Spinal cord (tissue), 10 donors: Measurements from ENCODE around the gene AATK. TPM values are rescaled to one million over a fixed set of nuclear protein-coding genes. Genes with fewer than 3 reads are reported as not detected.

Experiments used
- DNase-seq, 6 donors: peaks; one replicate each; pipeline versions ENCODE4 v3.0.0 to v3.0.0-alpha.2; 2013 to 2015; ENCODE audit warnings: low spot score in 6 of 6, low read depth in 4 of 6
- H3K27ac ChIP-seq: one replicate; pipeline ENCODE4 v1.5.1; 2013; ENCODE audit warnings: low read depth, low read length, control low read depth
- H3K27me3 ChIP-seq: one replicate; pipeline ENCODE4 v1.6.1; 2013; ENCODE audit warnings: low read length; ENCODE audit not compliant: control insufficient read depth, insufficient read depth
- H3K36me3 ChIP-seq: one replicate; pipeline ENCODE4 v1.6.1; 2013; ENCODE audit warnings: low read length; ENCODE audit not compliant: control insufficient read depth, insufficient read depth
- H3K4me1 ChIP-seq: one replicate; pipeline ENCODE4 v1.6.1; 2013; ENCODE audit warnings: low read length; ENCODE audit not compliant: control insufficient read depth, insufficient read depth
- H3K4me3 ChIP-seq: one replicate; pipeline ENCODE4 v1.5.1; 2013; ENCODE audit warnings: low read depth, low read length, control low read depth
- H3K9me3 ChIP-seq: one replicate; pipeline ENCODE4 v1.6.1; 2013; ENCODE audit warnings: low read length; ENCODE audit not compliant: control insufficient read depth, insufficient read depth
- WGBS: methylation state at CpG from one replicate; pipeline ENCODE4 v1.1.5; 2013; ENCODE audit warnings: missing lambda C conversion rate; ENCODE audit not compliant: insufficient coverage; 5-methylcytosine and 5-hydroxymethylcytosine counted together
- polyA plus RNA-seq, 2 donors: library from polyadenylated mRNA; unstranded; fragments of 120-200 nt; gene quantifications; one replicate each; pipeline ENCODE4 v1.2.1, GENCODE V29; 2013; ENCODE audit not compliant: insufficient read length in 2 of 2
- total RNA-seq, 2 donors: library from RNA; depleted of rRNA in 1 of 2; stranded (reverse); fragments of 120-200 nt in 1 of 2; fragments of >200 nt in 1 of 2; gene quantifications; one replicate each; pipeline versions ENCODE4 v1.2.3 to v1.2.4, GENCODE V29; 2013 to 2014
- donor health status: healthy.

AATK gene
- total and polyA plus RNA-seq, 4 donors: 41.9 to 149 (median 111) TPM

DNA sequence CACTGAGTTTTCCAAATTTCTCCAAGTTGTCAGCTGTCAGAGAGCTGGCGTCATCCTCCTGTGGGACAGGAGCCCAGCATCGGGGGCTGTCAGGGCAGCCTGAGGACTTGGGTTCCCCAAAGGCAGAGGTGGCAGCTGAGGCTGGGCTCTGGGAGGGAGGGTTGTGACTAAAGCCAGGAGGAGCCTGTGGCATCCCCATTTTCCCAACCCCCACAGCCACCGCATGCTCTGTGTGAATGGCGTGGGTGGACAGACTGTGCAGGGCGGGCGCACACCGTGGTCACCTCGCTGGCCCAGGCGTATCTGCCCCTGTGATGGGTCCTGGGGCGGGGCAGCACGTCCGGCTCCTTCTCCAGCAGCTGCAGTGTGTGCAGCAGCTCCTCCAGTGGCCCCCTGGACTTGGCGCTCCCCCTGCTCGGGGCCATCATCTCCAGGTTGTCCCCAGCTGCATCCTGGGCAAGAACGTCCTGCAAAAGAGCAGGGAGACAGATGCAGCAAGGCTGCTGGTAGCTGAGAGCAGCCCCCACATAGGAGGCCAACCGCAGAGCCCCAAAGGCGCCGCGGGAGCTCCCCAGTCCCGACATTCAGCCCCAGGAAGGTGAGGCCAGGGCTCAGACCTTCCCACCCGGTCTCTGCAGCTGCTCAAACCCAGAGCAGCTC, 31.9 kb upstream of the AATK start:
- no peak for DNase-seq
- 97% methylated on average over 19 of the region's 21 CpGs for WGBS

DNA sequence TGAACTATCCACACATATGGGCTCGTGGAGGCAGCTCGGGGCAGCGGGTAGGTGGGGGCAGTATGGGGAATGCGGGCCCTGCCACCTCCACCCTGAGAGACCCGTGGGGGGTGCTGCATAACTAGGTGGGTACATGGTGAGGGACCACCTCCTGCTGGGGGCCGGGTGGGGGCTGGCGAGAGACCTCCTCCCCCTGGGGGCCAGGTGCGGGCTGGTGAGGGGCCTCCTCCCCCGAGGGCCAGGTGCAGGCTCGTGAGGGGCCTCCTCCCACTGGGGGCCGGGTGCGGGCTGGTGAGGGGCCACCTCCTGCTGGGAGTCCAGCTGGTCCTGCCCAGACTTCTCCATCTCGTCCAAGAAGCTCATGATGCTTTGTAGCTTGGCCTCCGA, 31.4 kb upstream of the AATK start:
- H3K27me3 ChIP-seq: no peaks in the 10 kb centered on the region
- peaks cover 99% of the 10 kb centered on the region for H3K36me3 ChIP-seq

More for the DNA sequence above, 31.9 kb upstream of the AATK start:
- Histone ChIP-seq H3K4me3 (no peak overlapping the region), H3K4me1 (peaks cover 9% of the 10 kb centered on the region), H3K36me3 (peaks cover 99% of the 10 kb centered on the region), H3K9me3 (no peaks in the 10 kb centered on the region), H3K27ac (no peak overlapping the region), H3K27me3 (no peaks in the 10 kb centered on the region)

DNA sequence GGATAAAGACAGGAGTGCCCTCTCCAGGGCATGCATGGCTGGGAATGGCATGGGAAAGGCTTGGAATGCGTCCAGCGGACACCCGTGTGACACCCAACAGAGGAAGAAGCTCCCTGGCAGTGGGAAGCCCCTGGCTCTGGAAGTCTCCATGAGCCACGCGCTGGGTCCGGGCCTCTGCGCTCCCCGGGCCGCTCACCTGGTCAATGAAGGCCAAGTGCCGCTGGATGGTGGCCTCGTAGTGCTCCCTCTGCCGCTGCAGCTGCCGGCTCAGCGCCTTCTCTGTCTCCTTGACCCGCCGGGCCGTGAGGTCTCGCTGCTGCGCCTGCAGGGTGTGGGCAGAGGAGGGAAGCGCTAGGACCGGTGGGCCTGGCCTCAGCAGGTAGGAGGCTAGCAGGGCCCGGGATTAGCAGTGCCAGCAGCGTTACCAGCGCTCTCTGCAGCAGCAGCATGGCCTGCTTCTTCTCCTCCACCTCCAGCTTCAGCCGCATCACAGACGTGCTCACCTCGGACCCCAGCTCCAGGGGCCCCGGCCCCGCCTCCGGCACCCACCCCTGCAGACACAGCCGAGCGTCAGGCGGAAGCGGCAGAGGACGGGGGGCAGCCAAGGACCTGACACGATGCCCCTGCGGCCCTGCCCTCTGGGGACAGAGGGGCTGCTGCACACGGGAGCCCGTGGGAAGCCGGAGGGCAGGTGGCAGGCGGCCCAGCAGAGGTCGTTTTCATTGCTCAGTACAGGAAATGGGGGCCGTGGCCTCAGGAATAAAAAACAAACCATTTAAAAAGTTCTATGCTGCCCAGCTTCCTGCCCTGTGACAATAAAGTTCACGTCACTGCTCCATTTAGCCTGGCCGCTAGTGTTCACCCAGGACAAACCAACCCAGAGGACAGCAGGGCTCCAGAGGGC, 30.7 kb upstream of the AATK start:
- Histone ChIP-seq H3K9me3 (no peaks in the 10 kb centered on the region), H3K4me1 (peaks cover 9% of the 10 kb centered on the region), H3K27me3 (no peaks in the 10 kb centered on the region), H3K4me3 (no peak overlapping the region), H3K27ac (no peak overlapping the region), H3K36me3 (peaks cover 100% of the 10 kb centered on the region)
- no peak for DNase-seq
- 90% methylated on average over 45 of the region's 45 CpGs for WGBS

More for the DNA sequence above, 31.4 kb upstream of the AATK start:
- H3K27ac ChIP-seq: no peak overlapping the region
- H3K9me3 ChIP-seq: no peaks in the 10 kb centered on the region
- DNase-seq: no peak
- no peak overlapping the region for H3K4me3 ChIP-seq
- peaks cover 9% of the 10 kb centered on the region for H3K4me1 ChIP-seq
- WGBS: 84% methylated on average over 9 of the region's 14 CpGs

DNA sequence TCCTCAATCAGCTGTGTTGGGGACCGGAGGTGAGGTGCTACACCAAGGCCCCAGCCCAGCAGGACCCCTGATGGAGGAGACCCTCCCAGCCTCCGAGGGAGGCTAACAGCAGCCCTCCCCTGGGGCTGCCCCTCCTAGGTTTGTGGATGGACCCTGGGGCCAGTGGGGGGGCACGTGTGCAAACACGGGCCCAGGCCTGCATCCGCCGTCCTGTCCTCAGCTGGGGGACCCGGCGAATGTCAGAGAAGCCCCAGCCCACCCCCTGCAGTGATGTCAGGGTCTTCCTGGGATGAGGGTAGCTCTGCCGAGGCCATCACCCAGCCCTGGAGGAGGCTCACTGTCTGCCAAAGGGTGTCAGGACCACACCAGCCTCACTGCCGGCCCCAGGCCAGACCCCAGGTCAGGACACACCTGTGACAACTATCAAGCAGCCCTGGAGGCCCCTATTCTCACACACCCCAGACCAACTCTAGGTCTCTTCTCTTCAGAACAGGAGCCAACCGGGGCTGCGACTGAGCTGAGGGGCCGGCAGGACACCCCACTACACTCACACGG, 30.0 kb upstream of the AATK start:
- DNase-seq: no peak
- WGBS: 94% methylated on average over 14 of the region's 14 CpGs
- no peaks in the 10 kb centered on the region for H3K9me3 ChIP-seq
- H3K27me3 ChIP-seq: no peaks in the 10 kb centered on the region
- H3K4me3 ChIP-seq: no peak overlapping the region
- H3K27ac ChIP-seq: no peak overlapping the region
- H3K36me3 ChIP-seq: peaks cover 100% of the 10 kb centered on the region
- H3K4me1 ChIP-seq: peaks cover 9% of the 10 kb centered on the region

DNA sequence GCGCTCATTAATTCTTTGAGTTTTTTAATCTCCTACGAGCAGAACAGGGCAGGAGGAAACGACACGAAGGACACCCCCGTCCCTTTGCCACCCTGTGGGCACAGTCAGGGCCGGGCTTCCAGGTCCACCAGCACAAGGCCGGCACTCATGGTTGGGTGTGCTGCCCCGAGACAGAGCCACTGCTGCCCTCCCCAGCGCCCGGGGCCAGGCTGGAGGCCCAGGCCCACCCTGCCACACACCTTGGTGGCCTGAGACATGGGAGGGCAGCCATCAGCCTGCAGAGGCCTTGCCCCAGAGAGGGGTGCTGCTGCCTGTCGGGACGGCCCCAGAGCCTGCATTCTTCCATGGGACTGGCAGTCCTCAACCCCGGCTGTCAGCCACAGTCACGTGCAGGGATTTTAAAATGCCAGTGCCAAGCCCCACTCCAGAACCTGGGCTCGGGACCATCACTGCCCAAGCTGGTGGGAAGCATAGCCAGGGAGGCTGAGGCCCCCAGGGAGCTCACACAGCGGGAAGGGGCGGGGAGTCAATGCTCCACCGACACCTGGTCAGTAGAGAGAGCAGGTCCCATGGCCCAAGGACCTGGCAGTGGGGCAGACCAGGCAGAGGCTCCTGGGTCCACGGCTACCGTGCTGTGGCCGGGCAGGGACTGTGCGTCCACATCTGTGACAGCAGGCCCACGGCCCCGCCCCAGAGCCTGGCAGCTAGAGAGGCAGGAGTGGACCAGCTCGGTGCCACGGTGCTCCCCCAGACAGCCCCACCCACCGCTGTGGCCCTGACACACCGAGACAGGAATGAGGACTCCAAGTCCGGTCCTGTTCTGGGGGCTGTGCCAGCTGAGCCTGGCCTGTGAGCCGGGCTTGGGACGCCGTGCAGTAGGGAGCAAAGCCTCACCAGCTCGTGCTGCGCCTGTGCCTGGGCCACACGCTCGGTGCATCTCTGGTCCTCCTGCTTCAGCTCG, 29.2 kb upstream of the AATK start:
- no peaks in the 10 kb centered on the region for H3K9me3 ChIP-seq
- DNase-seq: no peak
- no peaks in the 10 kb centered on the region for H3K27me3 ChIP-seq
- no peak overlapping the region for H3K4me3 ChIP-seq
- H3K36me3 ChIP-seq: peaks cover 100% of the 10 kb centered on the region
- H3K4me1 ChIP-seq: peaks cover 4% of the 10 kb centered on the region
- H3K27ac ChIP-seq: no peak overlapping the region
- 95% methylated on average over 37 of the region's 37 CpGs for WGBS

DNA sequence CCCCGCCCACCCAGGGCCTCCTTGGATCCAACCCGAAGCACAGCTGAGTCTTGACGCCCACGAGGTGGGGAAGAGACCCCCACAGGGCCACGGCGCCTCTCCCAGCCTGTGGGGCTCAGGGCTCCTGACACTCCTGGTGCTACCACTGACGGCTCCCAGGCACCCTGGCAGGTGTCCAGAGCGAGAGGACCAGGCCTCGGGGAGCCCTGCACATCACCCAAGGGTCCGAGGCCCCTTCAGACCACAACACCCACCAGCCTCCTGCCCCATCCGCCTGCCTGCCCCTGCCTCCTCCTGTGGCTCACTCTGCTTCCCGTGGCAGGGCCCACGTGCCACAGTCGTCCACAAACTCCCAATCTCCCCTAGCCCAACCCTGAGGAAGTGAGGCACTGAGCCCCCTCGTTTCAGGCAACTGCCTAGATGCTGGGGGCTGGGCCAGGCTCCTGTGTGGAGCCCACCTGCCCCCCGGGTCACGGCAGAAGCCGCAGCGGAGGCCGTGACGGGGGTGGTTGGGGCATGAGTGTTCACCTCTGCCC, 28.3 kb upstream of the AATK start:
- no peak overlapping the region for H3K4me3 ChIP-seq
- peaks cover 4% of the 10 kb centered on the region for H3K4me1 ChIP-seq
- H3K36me3 ChIP-seq: peaks cover 100% of the 10 kb centered on the region
- no peaks in the 10 kb centered on the region for H3K27me3 ChIP-seq
- H3K9me3 ChIP-seq: no peaks in the 10 kb centered on the region
- H3K27ac ChIP-seq: no peak overlapping the region
- DNase-seq: no peak
- 93% methylated on average over 21 of the region's 21 CpGs for WGBS

DNA sequence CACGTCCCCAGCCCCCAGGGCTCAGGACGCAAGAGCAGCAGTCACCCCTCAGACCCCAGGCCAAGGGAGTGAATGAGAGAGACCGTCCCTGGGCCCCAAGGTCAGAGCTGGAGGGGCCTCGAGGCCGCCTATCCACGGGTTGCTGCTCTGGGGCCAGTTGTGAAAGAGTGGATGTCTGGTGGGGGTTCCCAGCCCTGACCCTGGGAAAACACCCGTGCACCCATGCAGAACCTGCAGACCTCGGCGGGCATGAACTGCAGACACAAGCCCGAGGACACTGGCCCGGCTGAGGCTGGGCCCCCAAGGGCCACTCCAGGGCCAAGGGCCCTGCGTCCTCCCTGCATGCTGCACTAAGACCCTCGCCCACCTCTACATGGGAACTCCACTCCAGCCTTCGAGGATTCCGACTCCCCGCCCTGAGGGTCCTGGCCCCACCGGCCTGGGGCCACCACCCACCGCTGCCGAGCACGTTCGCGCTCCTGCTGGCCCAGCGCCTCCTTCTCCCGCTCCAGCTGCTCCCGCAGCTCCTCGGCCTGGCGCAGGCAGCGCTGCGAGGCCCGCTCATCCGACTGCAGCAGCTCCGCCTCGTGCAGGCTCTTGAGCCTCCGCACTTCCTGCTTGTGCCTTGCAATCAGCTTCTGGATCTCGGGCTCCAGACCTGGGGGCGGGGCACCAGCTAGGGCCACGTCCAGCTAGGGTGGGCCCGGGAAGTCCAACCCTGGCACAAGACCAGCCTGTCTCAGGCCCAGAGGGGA, 27.6 kb upstream of the AATK start:
- H3K36me3 ChIP-seq: peaks cover 100% of the 10 kb centered on the region
- no peaks in the 10 kb centered on the region for H3K27me3 ChIP-seq
- WGBS: 91% methylated on average over 38 of the region's 38 CpGs
- peaks cover 4% of the 10 kb centered on the region for H3K4me1 ChIP-seq
- no peak overlapping the region for H3K4me3 ChIP-seq
- no peak for DNase-seq
- no peak overlapping the region for H3K27ac ChIP-seq
- H3K9me3 ChIP-seq: no peaks in the 10 kb centered on the region

DNA sequence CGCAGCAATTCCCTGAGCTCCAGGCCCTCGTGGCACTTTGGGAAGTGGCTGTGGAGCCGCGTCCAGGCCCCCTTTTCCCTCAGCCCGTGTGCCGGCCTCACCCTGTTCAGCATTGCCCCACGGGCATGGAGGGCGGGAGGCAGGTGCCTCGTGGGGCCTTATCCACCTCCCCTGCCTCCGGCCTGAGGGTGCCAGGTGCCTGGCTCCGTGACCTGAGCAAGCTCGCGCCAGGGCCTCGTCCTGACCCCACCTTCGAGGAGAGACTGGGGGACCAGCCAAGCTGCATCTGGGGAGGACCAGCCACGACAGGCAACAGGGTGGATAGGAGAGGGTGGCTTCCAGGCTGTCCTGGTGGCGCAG, 27.0 kb upstream of the AATK start:
- no peak for DNase-seq
- Histone ChIP-seq H3K4me3 (no peak overlapping the region), H3K9me3 (no peaks in the 10 kb centered on the region), H3K4me1 (peaks cover 4% of the 10 kb centered on the region), H3K27ac (no peak overlapping the region), H3K27me3 (no peaks in the 10 kb centered on the region), H3K36me3 (peaks cover 100% of the 10 kb centered on the region)
- WGBS: 93% methylated on average over 17 of the region's 17 CpGs
